Liver (tissue), 3 donors: Measurements from ENCODE around the gene UMAD1.

Experiments used
- ATF3 ChIP-seq: IDR thresholded peaks from 2 replicates; pipeline ENCODE4 v1.6.1; 2016; ENCODE audit warnings: antibody characterized with exemption
- EGR1 ChIP-seq, 2 donors: IDR thresholded peaks; 2 replicates each; pipeline ENCODE4 v1.6.1; 2016 to 2018; ENCODE audit warnings: antibody characterized with exemption in 2 of 2, low read depth in 2 of 2
- GABPA ChIP-seq, 2 donors: IDR thresholded peaks in 1 of 2; conservative IDR thresholded peaks in 1 of 2; 2 replicates each; pipeline ENCODE4 v1.6.1; 2016; ENCODE audit warnings: antibody characterized with exemption in 2 of 2, mild to moderate bottlenecking in 1 of 2, moderate library complexity in 1 of 2
- HNF4G ChIP-seq: IDR thresholded peaks from 2 replicates; pipeline ENCODE4 v1.6.1; 2016; ENCODE audit warnings: antibody characterized with exemption
- MAX ChIP-seq: IDR thresholded peaks from 2 replicates; pipeline ENCODE4 v1.6.1; 2016; ENCODE audit warnings: antibody characterized with exemption
- RAD21 ChIP-seq, 2 donors: IDR thresholded peaks; 2 replicates each; pipeline ENCODE4 v1.6.1; 2016; ENCODE audit warnings: antibody characterized with exemption in 2 of 2, mild to moderate bottlenecking in 2 of 2
- REST ChIP-seq: IDR thresholded peaks from 2 replicates; pipeline ENCODE4 v1.6.1; 2016; ENCODE audit warnings: antibody characterized with exemption, mild to moderate bottlenecking
- RXRA ChIP-seq, 2 donors: IDR thresholded peaks; 2 replicates each; pipeline ENCODE4 v1.6.1; 2017 to 2018; ENCODE audit warnings: antibody characterized with exemption in 2 of 2, mild to moderate bottlenecking in 1 of 2
- TAF1 ChIP-seq: conservative IDR thresholded peaks from 2 replicates; pipeline ENCODE4 v1.6.1; 2016; ENCODE audit warnings: antibody characterized with exemption, mild to moderate bottlenecking
- YY1 ChIP-seq: IDR thresholded peaks from 2 replicates; pipeline ENCODE4 v1.6.1; 2016; ENCODE audit warnings: antibody characterized with exemption, mild to moderate bottlenecking
- TF ChIP-seq, protein P1 (sequence below): fragments of 150-350 bp; IDR thresholded peaks from 2 replicates; pipeline ENCODE4 v1.5.1; 2017; ENCODE audit warnings: improper control_type of control experiment, low read depth, low read length; ENCODE audit not compliant: missing input control
- TF ChIP-seq, protein P2 (sequence below): IDR thresholded peaks from 2 replicates; pipeline ENCODE4 v1.6.1; 2016; ENCODE audit warnings: antibody characterized with exemption
- donor health status: healthy.
- donor health status: healthy.

GRCh38 chr7:7902845-7903244 is 262.3 kb downstream of the UMAD1 start:
- TF ChIP-seq, protein P1, sequence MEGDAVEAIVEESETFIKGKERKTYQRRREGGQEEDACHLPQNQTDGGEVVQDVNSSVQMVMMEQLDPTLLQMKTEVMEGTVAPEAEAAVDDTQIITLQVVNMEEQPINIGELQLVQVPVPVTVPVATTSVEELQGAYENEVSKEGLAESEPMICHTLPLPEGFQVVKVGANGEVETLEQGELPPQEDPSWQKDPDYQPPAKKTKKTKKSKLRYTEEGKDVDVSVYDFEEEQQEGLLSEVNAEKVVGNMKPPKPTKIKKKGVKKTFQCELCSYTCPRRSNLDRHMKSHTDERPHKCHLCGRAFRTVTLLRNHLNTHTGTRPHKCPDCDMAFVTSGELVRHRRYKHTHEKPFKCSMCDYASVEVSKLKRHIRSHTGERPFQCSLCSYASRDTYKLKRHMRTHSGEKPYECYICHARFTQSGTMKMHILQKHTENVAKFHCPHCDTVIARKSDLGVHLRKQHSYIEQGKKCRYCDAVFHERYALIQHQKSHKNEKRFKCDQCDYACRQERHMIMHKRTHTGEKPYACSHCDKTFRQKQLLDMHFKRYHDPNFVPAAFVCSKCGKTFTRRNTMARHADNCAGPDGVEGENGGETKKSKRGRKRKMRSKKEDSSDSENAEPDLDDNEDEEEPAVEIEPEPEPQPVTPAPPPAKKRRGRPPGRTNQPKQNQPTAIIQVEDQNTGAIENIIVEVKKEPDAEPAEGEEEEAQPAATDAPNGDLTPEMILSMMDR = no peak
- TF ChIP-seq RAD21 (IDR thresholded peaks at IDR 0.05) (no peak), RXRA (IDR thresholded peaks at IDR 0.05) (no peak), EGR1 (IDR thresholded peaks at IDR 0.05; ENCODE audit: low read depth in 2 of 2) (no peak), MAX (no peak), YY1 (no peak), HNF4G (no peak), REST (no peak), ATF3 (no peak), GABPA (IDR thresholded peaks at IDR 0.05 in 1 of 2, conservative IDR thresholded peaks at IDR 0.05 in 1 of 2) (no peak), TAF1 (no peak)
- TF ChIP-seq, protein P2, sequence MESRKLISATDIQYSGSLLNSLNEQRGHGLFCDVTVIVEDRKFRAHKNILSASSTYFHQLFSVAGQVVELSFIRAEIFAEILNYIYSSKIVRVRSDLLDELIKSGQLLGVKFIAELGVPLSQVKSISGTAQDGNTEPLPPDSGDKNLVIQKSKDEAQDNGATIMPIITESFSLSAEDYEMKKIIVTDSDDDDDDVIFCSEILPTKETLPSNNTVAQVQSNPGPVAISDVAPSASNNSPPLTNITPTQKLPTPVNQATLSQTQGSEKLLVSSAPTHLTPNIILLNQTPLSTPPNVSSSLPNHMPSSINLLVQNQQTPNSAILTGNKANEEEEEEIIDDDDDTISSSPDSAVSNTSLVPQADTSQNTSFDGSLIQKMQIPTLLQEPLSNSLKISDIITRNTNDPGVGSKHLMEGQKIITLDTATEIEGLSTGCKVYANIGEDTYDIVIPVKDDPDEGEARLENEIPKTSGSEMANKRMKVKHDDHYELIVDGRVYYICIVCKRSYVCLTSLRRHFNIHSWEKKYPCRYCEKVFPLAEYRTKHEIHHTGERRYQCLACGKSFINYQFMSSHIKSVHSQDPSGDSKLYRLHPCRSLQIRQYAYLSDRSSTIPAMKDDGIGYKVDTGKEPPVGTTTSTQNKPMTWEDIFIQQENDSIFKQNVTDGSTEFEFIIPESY = no peak
